Effector memory CD8-positive, alpha-beta T cell (primary cell): Measurements from ENCODE around the gene NDUFB7.
"Not testable (repeated sequence)": the region's sequence is repeated elsewhere in the genome, so short reads cannot be mapped to it uniquely, and the experiment has no call there.

ENCODE experiments used
- ATAC-seq: fragments of 150-1000 bp; cut with Tn5 transposase; replicated peaks from 2 replicates; pipeline ENCODE4 v1.10.0; 2021; ENCODE audit warnings: mild to moderate bottlenecking, moderate library complexity
- DNase-seq, 3 experiments: peaks; one replicate each; pipeline ENCODE4 v3.0.0; 2021
- H3K27ac Mint-ChIP-seq, 2 donors: one replicate each; pipeline ENCODE4 v1.8.0; 2022; ENCODE audit warnings: mild to moderate bottlenecking in 2 of 2, mixed read lengths in 2 of 2, moderate library complexity in 2 of 2
- H3K27me3 Mint-ChIP-seq, 2 donors: one replicate each; pipeline ENCODE4 v1.8.0; 2022; ENCODE audit warnings: mixed read lengths in 2 of 2
- H3K36me3 Mint-ChIP-seq: one replicate; pipeline ENCODE4 v1.8.0; 2022; ENCODE audit warnings: mild to moderate bottlenecking, moderate library complexity, mixed read lengths; ENCODE audit not compliant: insufficient read depth
- H3K4me1 Mint-ChIP-seq, 2 donors: one replicate each; pipeline ENCODE4 v1.8.0; 2022; ENCODE audit warnings: low read depth in 2 of 2, mixed read lengths in 2 of 2
- H3K4me3 Mint-ChIP-seq, 2 donors: one replicate each; pipeline ENCODE4 v1.8.0; 2022; ENCODE audit warnings: mild to moderate bottlenecking in 2 of 2, mixed read lengths in 2 of 2, moderate library complexity in 2 of 2
- H3K9me3 Mint-ChIP-seq, 2 donors: one replicate each; pipeline ENCODE4 v1.8.0; 2022; ENCODE audit warnings: mixed read lengths in 2 of 2

NDUFB7 gene

DNA sequence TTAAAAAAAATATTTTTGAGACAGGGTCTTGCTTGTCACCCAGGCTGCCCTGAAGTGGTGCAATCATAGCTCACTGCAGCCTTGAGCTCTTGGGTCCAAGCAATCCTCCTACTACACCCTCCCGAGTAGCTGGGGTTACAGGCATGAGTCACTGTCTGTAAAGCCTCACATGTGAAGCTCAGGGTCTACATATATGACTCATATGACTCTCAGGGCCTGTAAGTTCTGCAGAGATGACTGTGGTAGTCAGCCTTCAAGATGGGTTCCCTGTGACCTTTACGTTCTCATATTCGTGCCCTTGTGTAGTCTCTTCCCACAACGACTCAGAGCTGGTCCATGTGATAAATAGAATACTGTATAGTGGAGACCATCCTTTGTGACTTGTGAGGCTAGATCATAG is 17.6 kb upstream of the NDUFB7 start:
- not testable (repeated sequence) for H3K27ac Mint-ChIP-seq, DNase-seq, H3K9me3 Mint-ChIP-seq

DNA sequence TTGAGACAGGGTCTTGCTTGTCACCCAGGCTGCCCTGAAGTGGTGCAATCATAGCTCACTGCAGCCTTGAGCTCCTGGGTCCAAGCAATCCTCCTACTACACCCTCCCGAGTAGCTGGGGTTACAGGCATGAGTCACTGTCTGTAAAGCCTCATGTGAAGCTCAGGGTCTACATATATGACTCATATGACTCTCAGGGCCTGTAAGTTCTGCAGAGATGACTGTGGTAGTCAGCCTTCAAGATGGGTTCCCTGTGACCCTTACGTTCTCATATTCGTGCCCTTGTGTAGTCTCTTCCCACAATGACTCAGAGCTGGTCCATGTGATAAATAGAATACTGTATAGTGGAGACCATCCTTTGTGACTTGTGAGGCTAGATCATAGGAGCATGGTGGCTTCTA is 13.3 kb upstream of the NDUFB7 start:
- not testable (repeated sequence) for H3K27ac Mint-ChIP-seq, H3K36me3 Mint-ChIP-seq, H3K4me1 Mint-ChIP-seq, DNase-seq, H3K9me3 Mint-ChIP-seq, H3K4me3 Mint-ChIP-seq
- peak; percentile 55 for ATAC-seq
- H3K27me3 Mint-ChIP-seq: peaks cover 0 to 12% of the 10 kb centered on the region in 2 donors

More for the DNA sequence above, 17.6 kb upstream of the NDUFB7 start:
- not testable (repeated sequence) for H3K36me3 Mint-ChIP-seq, ATAC-seq, H3K4me1 Mint-ChIP-seq, H3K4me3 Mint-ChIP-seq
- peaks cover 5 to 20% of the 10 kb centered on the region in 2 donors for H3K27me3 Mint-ChIP-seq

DNA sequence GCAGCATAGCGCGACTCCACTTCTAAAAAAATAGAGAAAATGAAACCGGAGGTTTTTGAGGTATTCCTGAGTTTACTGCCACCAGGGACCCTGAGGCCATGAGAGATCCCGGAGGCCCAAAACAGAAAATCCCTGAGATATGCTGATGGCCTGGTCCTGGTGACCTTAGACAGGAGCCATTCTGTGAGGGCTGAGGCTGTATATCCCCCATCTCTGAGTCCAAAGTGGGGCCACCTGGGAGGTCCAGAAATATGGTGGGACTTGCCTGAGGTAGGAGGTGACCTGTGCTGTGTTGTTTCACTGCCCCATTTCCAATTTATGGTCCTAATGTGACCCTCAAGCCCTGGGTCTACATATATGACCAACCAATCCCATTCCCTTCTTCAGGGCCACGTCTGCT is 12.5 kb upstream of the NDUFB7 start:
- H3K36me3 Mint-ChIP-seq, H3K9me3 Mint-ChIP-seq, H3K4me1 Mint-ChIP-seq, H3K4me3 Mint-ChIP-seq, ATAC-seq, DNase-seq: not testable (repeated sequence)
- peak overlapping the region in 1 of 2 donors; percentile 23 for H3K27ac Mint-ChIP-seq
- H3K27me3 Mint-ChIP-seq: peaks cover 0 to 12% of the 10 kb centered on the region in 2 donors

DNA sequence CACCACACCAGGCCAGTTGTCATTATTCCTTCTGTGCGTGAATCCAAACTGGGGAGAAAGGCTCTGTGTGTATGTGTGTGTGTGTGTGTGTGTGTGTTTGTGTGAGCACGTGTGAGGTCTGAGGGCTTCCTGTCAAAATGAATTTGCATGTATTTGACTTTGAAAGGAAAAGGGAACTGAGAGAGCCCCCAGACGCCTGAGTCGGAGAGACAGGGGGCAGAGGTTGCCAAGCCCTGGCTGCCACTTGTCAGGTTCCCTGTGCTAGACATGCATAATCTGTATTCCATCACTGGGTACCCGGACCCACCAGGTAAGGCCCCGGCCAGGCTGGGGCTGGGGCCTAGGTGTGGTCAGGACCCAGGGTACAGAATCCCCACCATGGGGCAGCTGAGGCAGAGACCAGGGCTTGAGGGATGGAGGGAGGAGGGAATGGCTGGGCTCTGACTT is 11.1 kb upstream of the NDUFB7 start, which contains the start of gene CLEC17A:
CLEC17A (plus strand) TSS at position 191 of the 447 bp plus-strand sequence; CDS start at position 268, 77 bp downstream.
- H3K27me3 Mint-ChIP-seq: peaks cover 0 to 9% of the 10 kb centered on the region in 2 donors
- H3K9me3 Mint-ChIP-seq: no peaks in the 10 kb centered on the region

DNA sequence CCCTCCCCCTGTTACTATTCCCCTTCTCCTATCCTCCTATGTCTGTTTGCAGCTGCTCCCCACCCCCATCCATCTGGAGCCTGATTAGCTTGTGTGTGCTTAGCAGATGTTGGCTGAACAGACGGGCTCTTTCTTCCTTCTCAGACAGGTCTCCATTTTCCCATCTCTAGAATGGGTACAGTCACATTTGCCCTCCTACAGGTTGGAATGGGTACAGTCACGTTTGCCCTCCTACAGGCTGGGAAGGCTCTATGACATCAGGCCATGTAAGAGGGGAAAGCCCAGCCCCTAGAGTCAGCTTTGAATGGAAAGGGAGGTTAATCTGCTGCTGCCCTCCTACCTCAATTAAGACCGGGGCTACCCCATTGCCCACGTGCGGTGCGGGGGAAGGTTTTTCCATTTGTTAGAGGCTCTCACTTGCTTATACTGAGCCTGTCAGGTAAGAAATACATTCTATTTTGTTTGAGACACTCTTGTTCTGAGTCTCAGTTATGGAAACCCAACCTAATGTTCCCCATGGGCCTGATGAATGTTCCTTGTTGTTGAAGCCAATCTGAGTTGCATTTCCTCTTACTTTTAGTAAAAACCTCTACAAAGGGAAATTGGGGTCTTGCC is 8.9 kb upstream of the NDUFB7 start:
- DNase-seq (no peak), ATAC-seq (no peak)
- no peaks in the 10 kb centered on the region for H3K36me3 Mint-ChIP-seq
- H3K4me1 Mint-ChIP-seq: no peaks in the 10 kb centered on the region
- no peaks in the 10 kb centered on the region for H3K9me3 Mint-ChIP-seq
- H3K27ac Mint-ChIP-seq: no peak overlapping the region
- no peak overlapping the region for H3K4me3 Mint-ChIP-seq
- H3K27me3 Mint-ChIP-seq: no peaks in the 10 kb centered on the region

More for the DNA sequence above, 11.1 kb upstream of the NDUFB7 start, which contains the start of gene CLEC17A:
- Mint-ChIP-seq H3K4me3 (peak within 1 kb of the TSS in 1 of 2 donors; percentile 38), H3K4me1 (no peaks in the 10 kb centered on the region), H3K27ac (peak within 1 kb of the TSS; percentile 73 to 79), H3K36me3 (no peaks in the 10 kb centered on the region)
- DNase-seq: no peak
- peak; percentile 44 for ATAC-seq

DNA sequence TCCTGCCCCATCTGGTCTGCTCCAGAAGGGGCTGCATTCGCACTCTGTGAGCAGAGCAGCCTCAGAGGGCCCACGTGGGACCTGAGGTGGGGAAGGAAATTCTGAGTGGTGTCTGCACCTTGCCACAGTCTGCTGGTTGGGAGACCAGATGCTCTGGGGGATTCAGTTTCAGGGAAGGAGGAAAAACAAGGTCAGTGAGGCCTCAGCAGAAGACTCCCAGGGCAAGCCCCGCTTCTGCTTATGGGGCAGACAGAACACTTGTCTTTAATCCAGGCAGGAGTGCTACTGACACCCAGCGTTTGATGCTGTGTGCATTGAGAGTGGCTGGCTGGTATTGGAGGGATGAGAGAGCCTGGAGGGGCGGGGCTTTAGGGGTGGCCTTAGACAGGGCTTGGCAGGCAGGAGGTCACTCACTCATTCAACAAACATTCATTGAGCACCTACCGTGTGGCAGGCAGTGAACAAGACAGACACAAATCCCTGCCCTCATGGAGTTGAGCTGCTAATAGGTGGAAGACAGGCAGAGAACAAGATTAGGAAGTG is 6.1 kb upstream of the NDUFB7 start:
- no peaks in the 10 kb centered on the region for H3K36me3 Mint-ChIP-seq
- H3K4me3 Mint-ChIP-seq: no peak overlapping the region
- peaks cover 6 to 12% of the 10 kb centered on the region in 2 donors for H3K4me1 Mint-ChIP-seq
- no peak for DNase-seq
- no peak for ATAC-seq
- no peaks in the 10 kb centered on the region for H3K9me3 Mint-ChIP-seq
- no peaks in the 10 kb centered on the region for H3K27me3 Mint-ChIP-seq
- H3K27ac Mint-ChIP-seq: no peak overlapping the region

DNA sequence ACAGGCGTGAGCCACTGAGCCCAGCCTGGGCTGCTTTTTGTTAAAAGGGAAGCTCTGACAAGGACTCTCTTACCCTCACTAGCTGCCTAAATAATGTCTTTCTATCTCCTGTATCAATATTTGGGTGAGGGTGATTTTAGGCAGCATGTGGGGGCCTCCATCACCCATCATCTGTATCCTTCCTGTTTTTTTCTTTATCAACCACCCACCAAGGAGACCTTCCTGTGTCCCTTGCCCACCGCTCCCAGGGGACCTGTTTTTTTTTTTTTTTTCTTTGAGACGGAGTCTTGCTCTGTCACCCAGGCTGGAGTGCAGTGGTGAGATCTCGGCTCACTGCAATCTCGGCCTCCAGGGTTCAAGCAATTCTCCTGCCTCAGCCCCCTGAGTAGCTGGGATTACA is 5.4 kb upstream of the NDUFB7 start:
- DNase-seq (no peak), ATAC-seq (no peak)
- H3K9me3 Mint-ChIP-seq: no peaks in the 10 kb centered on the region
- no peak overlapping the region for H3K4me3 Mint-ChIP-seq
- peaks cover 6 to 12% of the 10 kb centered on the region in 2 donors for H3K4me1 Mint-ChIP-seq
- no peaks in the 10 kb centered on the region for H3K36me3 Mint-ChIP-seq
- H3K27ac Mint-ChIP-seq: no peak overlapping the region
- no peaks in the 10 kb centered on the region for H3K27me3 Mint-ChIP-seq

DNA sequence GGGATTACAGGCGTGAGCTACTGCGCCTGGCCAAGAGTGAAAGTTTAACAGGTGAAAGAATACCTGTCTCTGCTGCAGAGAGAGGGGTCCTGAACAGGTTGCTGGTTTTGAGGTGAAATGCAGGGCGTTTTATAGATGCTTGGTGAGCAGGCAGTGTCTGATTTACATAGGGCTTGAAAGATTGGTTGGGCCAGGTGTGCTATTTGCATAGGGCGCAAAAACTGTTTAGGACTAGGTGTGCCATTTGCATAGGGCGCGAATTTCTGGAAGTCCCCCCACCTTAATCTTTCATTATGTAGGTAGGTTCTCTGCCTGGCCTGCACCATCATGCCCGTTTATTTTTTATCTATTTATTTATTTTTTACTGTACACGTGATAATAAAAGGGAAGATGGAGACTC is 4.5 kb upstream of the NDUFB7 start:
- Mint-ChIP-seq H3K36me3 (no peaks in the 10 kb centered on the region), H3K4me3 (no peak overlapping the region), H3K4me1 (peaks cover 11 to 17% of the 10 kb centered on the region in 2 donors), H3K27ac (no peak overlapping the region), H3K27me3 (no peaks in the 10 kb centered on the region), H3K9me3 (no peaks in the 10 kb centered on the region)
- DNase-seq (no peak), ATAC-seq (no peak)

DNA sequence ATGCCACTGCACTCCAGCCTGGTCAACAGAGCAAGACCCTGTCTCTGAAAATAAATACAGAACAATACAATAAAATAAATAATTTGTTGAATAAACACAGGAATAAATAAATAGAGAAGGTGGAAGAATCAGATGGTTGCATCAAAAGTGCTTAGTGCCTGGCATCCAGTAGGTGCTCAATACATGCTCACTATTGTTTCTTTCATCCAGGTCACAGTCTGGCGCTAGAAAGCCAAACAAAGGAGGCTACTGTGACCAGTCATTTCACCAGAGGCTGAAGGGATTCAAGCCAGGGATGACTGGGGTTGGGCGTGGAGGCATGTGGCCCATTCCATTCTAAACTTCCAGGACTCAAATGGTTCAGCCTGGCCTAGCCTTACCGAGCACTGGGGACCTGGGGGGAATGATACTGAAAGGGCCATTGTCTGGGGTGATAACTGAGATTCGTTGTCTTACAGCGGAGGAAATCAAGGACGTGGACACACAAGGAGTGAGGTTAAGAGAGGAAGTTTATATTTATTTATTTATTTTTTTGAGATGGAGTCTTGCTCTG is 3.6 kb upstream of the NDUFB7 start:
- no peak for DNase-seq
- Mint-ChIP-seq H3K4me3 (no peak overlapping the region), H3K36me3 (no peaks in the 10 kb centered on the region), H3K27me3 (no peaks in the 10 kb centered on the region), H3K27ac (no peak overlapping the region), H3K4me1 (peaks cover 15 to 17% of the 10 kb centered on the region in 2 donors), H3K9me3 (no peaks in the 10 kb centered on the region)
- no peak for ATAC-seq

DNA sequence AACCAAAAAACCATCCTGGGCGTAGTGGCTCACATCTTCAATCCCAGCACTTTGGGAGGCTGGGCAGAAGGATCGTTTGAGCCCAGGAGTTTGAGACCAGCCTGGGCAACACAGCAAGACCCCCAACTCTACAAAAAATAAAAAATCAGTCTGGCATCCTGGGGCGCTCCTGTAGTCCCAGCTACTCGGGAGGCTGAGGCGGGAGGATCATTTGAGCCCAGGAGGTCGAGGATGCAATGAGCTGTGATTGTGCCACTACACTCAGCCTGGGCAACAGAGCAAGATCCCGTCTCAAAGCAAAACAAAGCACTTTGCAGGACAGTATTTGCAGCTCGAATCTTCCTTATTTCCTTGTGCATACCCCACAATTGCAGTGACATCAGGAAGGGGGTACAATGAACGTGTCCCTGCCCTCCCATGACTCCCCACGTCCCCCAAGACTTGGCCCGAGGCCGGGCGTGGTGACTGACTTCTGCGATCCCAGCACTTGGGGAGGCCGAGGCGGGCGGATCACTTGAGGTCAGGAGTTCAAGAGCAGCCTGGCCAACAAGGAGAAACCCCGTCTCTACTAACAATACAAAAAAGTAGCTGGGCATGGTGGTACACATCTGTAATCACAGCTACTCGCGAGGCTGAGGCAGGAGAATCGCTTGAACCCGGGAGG is 870 bp downstream of the NDUFB7 start:
- Mint-ChIP-seq H3K36me3 (peaks cover 18% of the 10 kb centered on the region), H3K4me3 (peak overlapping the region; percentile 93 to 96), H3K4me1 (peaks cover 44 to 54% of the 10 kb centered on the region in 2 donors), H3K27me3 (no peaks in the 10 kb centered on the region), H3K9me3 (no peaks in the 10 kb centered on the region), H3K27ac (peak overlapping the region; percentile 86 to 92)
- ATAC-seq (no peak), DNase-seq (no peak)

DNA sequence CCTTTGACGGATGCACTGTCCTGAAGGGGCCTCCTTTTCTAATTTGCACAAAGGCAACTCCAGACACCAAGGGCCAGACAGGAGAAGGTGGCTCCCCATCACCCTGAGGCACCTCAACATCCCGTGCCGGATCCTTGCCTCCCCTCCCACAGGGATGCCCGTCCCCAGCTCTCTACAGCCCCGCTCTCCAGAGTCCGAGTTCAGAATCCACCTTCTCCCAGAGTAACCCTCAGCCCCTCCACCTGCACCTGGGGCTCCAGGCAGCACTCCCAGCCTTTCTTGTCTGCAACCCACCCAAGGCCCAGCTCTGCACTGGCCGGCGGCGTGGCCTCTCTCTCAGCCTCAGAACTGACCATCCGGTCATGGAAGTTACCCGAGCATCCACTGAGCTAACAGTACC is 4.8 kb downstream of the NDUFB7 start:
- H3K27ac Mint-ChIP-seq: peak overlapping the region; percentile 86 to 88
- H3K27me3 Mint-ChIP-seq: no peaks in the 10 kb centered on the region
- ATAC-seq (no peak), DNase-seq (no peak)
- H3K4me1 Mint-ChIP-seq: peaks cover 45 to 62% of the 10 kb centered on the region in 2 donors
- peak overlapping the region; percentile 33 to 73 for H3K4me3 Mint-ChIP-seq
- H3K36me3 Mint-ChIP-seq: peaks cover 36% of the 10 kb centered on the region
- H3K9me3 Mint-ChIP-seq: no peaks in the 10 kb centered on the region

DNA sequence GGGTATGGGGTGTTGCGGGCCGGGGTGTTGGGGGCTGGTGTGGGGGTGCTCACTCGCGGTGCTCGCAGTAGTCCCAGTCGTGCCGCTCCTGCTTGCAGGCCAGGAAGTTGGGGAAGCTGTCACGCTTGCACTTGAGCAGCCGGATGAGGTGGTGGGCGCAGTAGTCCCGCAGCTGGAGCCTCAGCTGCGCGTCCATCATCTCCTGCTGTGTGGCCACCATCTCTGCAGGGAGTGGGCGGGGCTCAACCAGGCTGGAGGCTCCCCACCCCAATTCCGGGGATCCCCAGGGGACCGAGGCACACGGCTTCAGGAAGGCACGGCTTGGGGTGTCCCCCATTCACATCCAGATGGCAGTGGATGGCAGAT is 5.2 kb downstream of the NDUFB7 start:
- Mint-ChIP-seq H3K27ac (peak overlapping the region; percentile 86 to 88), H3K36me3 (peaks cover 36% of the 10 kb centered on the region), H3K4me1 (peaks cover 47 to 63% of the 10 kb centered on the region in 2 donors), H3K4me3 (peak overlapping the region; percentile 33 to 73), H3K9me3 (no peaks in the 10 kb centered on the region), H3K27me3 (no peaks in the 10 kb centered on the region)
- peak in 1 of 3 experiments; percentile 21 for DNase-seq
- ATAC-seq: peak; percentile 31

DNA sequence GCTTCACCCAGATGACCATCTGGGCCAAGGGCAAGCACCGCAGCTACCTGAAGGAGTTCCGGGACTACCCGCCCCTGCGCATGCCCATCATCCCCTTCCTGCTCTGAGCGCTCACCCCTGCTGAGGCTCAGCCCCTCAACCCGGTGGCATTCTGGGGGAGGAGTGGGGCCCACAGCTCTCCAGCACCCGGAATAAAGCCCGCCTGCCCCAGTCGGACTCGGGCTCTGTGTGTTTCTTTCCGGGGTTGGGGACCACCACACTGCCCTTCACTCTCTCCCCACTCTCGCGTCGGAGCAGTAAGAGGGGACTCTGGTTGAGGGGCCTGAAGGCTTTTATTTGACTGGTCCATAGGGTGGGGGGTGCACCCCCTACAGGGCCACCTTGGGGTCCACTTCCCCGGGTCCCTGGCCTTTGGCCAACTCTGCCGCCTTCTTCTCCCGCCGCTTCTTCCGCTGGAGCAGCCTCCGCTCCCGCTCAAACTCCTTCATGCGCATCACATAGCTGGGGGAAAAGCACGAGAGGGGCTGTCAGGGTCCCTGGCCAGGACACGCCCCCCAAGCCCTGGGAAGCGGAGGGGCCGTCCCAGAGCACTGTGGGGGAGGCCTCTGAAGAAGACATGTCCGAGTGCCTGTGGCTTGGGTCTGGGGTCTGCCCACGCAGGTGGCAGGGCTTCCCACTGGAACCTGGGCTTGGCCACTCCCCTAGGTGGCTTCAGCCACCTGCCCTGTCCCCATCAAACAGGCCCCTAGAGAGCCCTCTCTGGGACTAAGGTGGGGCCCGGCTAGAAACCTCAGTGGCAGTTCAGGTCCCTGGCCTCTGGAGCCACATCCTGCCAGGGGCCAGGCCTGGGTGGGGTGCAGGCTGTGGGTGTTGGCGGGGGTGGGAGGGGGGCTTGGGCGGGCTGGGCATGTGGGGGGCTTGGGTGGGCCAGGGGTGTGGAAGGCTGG is 5.8 kb downstream of the NDUFB7 start:
- ATAC-seq (peak; percentile 23), DNase-seq (no peak)
- Mint-ChIP-seq H3K9me3 (no peaks in the 10 kb centered on the region), H3K4me3 (peak overlapping the region; percentile 33 to 73), H3K4me1 (peaks cover 43 to 61% of the 10 kb centered on the region in 2 donors), H3K27ac (peak overlapping the region; percentile 74 to 86), H3K36me3 (peaks cover 36% of the 10 kb centered on the region), H3K27me3 (no peaks in the 10 kb centered on the region)
